Measurements from ENCODE around the gene NCSTN. TPM values are rescaled to one million over a fixed set of nuclear protein-coding genes. Genes with fewer than 3 reads are reported as not detected.

The NCSTN gene
- 100 to 1,000 TPM in 1 of 4 donors, 10 to 100 TPM in 3; 30.6 to 101 (median 67.3) TPM for total RNA-seq

DNA sequence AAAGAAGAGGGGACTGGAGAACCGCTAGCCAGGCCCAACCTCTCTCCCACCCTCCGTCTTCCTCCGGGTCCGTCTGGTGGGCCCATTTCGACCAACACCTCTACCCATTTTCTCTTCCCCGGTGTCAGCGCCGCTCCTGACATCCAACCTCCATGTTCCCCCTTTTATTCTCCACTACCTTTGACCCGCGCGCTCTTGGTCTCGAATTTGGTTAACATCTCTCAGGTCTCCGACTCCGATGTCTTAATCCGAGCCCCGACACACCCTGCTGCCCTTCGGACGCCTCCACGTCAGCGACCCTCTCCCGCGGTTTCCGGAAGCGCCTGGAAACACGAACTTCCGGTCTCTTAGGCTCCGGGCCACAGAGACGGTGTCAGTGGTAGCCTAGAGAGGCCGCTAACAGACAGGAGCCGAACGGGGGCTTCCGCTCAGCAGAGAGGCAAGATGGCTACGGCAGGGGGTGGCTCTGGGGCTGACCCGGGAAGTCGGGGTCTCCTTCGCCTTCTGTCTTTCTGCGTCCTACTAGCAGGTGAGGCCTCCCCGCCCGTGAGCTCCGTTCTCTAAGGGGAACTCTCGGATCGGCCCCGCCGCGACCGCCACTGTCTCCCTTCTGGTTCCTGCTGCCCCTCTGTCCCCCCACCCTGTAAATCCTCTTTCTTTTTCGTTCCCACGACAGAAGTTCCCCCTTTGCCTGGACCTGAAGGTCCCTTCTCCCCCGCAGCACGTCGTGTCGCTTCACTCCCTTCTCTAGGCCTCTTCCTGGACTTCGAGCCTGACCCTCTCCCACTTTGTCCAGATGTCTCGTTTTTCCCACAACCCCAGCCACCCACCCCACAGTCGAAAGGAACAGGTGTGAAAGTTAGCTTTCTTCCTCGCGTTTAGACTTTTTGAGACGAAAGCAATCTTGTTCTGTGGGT lies at the start of gene NCSTN, which contains the start of gene COPA:
Gene NCSTN, plus strand, starts transcription at position 431 of the 917 bp plus-strand sequence. Its CDS starts 14 bp downstream, at position 445.
Gene COPA, minus strand, starts transcription at position 298 of the 917 bp plus-strand sequence. Its CDS starts 80 bp downstream, at position 218.
- Histone ChIP-seq H3K4me1 (peaks cover 7 to 33% (median 20%) of the 10 kb centered on the region in 4 donors), H3K9me3 (no peaks in the 10 kb centered on the region), H3K27ac (peak within 1 kb of the TSS; percentile 87 to 97 (median 94)), H3K4me3 (peak within 1 kb of the TSS; percentile 73 to 97 (median 84)), H3K36me3 (peaks cover 0 to 16% (median 7%) of the 10 kb centered on the region in 4 donors), H3K27me3 (no peaks in the 10 kb centered on the region)
- intact Hi-C loops (cut with DNase I; ENCODE audit: low total_unique reads), result no loop called here
- in situ Hi-C loops (cut with MboI; ENCODE audit: low pct_ligation_motif_present in 1 of 4, low pct_unique_long_range_greater_than_20kb in 1 of 4, low sequenced_read_pairs in 3 of 4), result no loop called here
- TF ChIP-seq, protein P1, sequence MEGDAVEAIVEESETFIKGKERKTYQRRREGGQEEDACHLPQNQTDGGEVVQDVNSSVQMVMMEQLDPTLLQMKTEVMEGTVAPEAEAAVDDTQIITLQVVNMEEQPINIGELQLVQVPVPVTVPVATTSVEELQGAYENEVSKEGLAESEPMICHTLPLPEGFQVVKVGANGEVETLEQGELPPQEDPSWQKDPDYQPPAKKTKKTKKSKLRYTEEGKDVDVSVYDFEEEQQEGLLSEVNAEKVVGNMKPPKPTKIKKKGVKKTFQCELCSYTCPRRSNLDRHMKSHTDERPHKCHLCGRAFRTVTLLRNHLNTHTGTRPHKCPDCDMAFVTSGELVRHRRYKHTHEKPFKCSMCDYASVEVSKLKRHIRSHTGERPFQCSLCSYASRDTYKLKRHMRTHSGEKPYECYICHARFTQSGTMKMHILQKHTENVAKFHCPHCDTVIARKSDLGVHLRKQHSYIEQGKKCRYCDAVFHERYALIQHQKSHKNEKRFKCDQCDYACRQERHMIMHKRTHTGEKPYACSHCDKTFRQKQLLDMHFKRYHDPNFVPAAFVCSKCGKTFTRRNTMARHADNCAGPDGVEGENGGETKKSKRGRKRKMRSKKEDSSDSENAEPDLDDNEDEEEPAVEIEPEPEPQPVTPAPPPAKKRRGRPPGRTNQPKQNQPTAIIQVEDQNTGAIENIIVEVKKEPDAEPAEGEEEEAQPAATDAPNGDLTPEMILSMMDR (IDR thresholded peaks at IDR 0.05), result peak in 1 of 5 experiments; percentile 5
- no peak for TF ChIP-seq EP300 (IDR thresholded peaks at IDR 0.05; ENCODE audit: low read depth)
- peak; percentile 95 for TF ChIP-seq POLR2A (IDR thresholded peaks at IDR 0.05)
- TF ChIP-seq POLR2AphosphoS5 (IDR thresholded peaks at IDR 0.05), result peak; percentile 91 to 97 (median 96)
- 0 to 1% methylated on average over 23 to 58 of the region's 58 CpGs for WGBS, 2 donors (ENCODE audit: low coverage in 1 of 2)
- DNase-seq, result peak; percentile 95

DNA sequence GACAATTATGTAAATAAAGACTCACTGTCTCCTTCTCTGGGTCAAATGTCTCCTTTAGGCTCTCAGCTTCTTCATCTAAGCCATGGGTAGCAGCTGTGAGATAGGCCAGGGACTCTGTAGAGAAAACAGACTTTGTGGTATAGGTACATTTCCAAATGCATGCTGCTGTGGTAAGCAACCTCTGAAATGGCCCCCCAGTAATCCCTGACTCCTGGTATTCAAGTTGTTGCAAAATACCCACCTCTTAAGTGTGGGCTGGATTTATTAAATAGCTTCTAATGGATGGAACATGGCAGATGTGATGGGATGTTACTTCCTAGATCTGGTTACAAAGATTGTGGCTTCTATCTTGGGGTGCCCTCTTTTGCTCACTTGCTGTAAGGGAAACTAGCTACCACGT lies 47.1 kb upstream of the NCSTN start:
- Histone ChIP-seq H3K4me3 (no peak overlapping the region), H3K27ac (no peak overlapping the region), H3K27me3 (no peaks in the 10 kb centered on the region), H3K36me3 (peaks cover 0 to 99% (median 48%) of the 10 kb centered on the region in 4 donors), H3K9me3 (no peaks in the 10 kb centered on the region), H3K4me1 (no peaks in the 10 kb centered on the region)
- DNase-seq, result no peak
- 83 to 100% methylated on average over 1 of the region's 1 CpG for WGBS, 2 donors (ENCODE audit: low coverage in 1 of 2)
- intact Hi-C loops (cut with DNase I; ENCODE audit: low total_unique reads) (loop anchor here (10.0 kb wide), 1 partner anchor 101 kb away; the partner anchor contains the start of gene CASQ1), in situ Hi-C loops (cut with MboI; ENCODE audit: low pct_ligation_motif_present in 1 of 4, low pct_unique_long_range_greater_than_20kb in 1 of 4, low sequenced_read_pairs in 3 of 4) (loop anchor here in 2 of 4 donors (10.0 to 25.0 kb wide), 2 partner anchors 101 to 109 kb away; partner anchors contain the start of gene CASQ1 (in 2 of the 2))
- TF ChIP-seq EP300 (IDR thresholded peaks at IDR 0.05; ENCODE audit: low read depth) (no peak), POLR2AphosphoS5 (IDR thresholded peaks at IDR 0.05) (no peak), POLR2A (IDR thresholded peaks at IDR 0.05) (no peak)
- TF ChIP-seq, protein P1 (IDR thresholded peaks at IDR 0.05), result no peak

DNA sequence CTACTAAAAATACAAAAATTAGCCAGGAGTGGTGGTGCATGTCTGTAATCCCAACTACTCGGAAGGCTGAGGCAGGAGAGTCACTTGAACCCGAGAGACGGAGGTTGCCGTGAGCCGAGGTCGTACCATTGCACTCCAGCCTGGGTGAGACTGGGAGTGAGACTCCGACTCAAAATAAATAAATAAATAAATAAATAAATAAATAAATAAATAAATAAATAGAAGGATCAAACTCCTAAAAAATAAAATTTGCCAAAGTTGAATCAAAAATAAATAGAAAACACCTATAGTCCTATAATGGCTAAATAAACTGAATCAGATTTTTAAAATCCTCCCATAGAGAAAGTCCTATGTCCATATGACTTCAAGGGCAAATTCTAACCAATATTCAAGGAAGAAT lies 43.0 kb upstream of the NCSTN start:
- DNase-seq, result no peak
- peaks cover 0 to 99% (median 48%) of the 10 kb centered on the region in 4 donors for H3K36me3 ChIP-seq
- H3K4me3 ChIP-seq, result no peak overlapping the region
- intact Hi-C loops (cut with DNase I; ENCODE audit: low total_unique reads), result no loop called here
- no peaks in the 10 kb centered on the region for H3K27me3 ChIP-seq
- H3K9me3 ChIP-seq, result no peaks in the 10 kb centered on the region
- H3K27ac ChIP-seq, result no peak overlapping the region
- 88 to 96% methylated on average over 5 to 7 of the region's 7 CpGs for WGBS, 2 donors (ENCODE audit: low coverage in 1 of 2)
- in situ Hi-C loops (cut with MboI; ENCODE audit: low pct_ligation_motif_present in 1 of 4, low pct_unique_long_range_greater_than_20kb in 1 of 4, low sequenced_read_pairs in 3 of 4), result no loop called here
- H3K4me1 ChIP-seq, result no peaks in the 10 kb centered on the region
- no peak for TF ChIP-seq POLR2A (IDR thresholded peaks at IDR 0.05)
- TF ChIP-seq EP300 (IDR thresholded peaks at IDR 0.05; ENCODE audit: low read depth), result no peak
- TF ChIP-seq, protein P1 (IDR thresholded peaks at IDR 0.05), result no peak
- no peak for TF ChIP-seq POLR2AphosphoS5 (IDR thresholded peaks at IDR 0.05)

- H3K4me3 ChIP-seq, result no peak overlapping the region
- whole genome bisulfite sequencing, 2 donors (ENCODE audit: low coverage in 1 of 2), result 82 to 100% methylated on average over 1 to 13 of the region's 13 CpGs
- no peaks in the 10 kb centered on the region for H3K4me1 ChIP-seq
- peaks cover 0 to 98% (median 47%) of the 10 kb centered on the region in 4 donors for H3K36me3 ChIP-seq
- no peak overlapping the region for H3K27ac ChIP-seq
- no peaks in the 10 kb centered on the region for H3K9me3 ChIP-seq
- in situ Hi-C loops (cut with MboI; ENCODE audit: low pct_ligation_motif_present in 1 of 4, low pct_unique_long_range_greater_than_20kb in 1 of 4, low sequenced_read_pairs in 3 of 4) (no loop called here), intact Hi-C loops (cut with DNase I; ENCODE audit: low total_unique reads) (no loop called here)
- H3K27me3 ChIP-seq, result no peaks in the 10 kb centered on the region
- TF ChIP-seq, protein P1 (IDR thresholded peaks at IDR 0.05), result no peak
- TF ChIP-seq POLR2AphosphoS5 (IDR thresholded peaks at IDR 0.05) (no peak), EP300 (IDR thresholded peaks at IDR 0.05; ENCODE audit: low read depth) (no peak), POLR2A (IDR thresholded peaks at IDR 0.05) (no peak)
- DNase-seq, result no peak
Observed at GRCh38 chr1:160307118-160307791, 35.9 kb upstream of the NCSTN start.

All from transverse colon (tissue), 4 donors.